ENCODE data around the gene MS4A7.

DNA sequence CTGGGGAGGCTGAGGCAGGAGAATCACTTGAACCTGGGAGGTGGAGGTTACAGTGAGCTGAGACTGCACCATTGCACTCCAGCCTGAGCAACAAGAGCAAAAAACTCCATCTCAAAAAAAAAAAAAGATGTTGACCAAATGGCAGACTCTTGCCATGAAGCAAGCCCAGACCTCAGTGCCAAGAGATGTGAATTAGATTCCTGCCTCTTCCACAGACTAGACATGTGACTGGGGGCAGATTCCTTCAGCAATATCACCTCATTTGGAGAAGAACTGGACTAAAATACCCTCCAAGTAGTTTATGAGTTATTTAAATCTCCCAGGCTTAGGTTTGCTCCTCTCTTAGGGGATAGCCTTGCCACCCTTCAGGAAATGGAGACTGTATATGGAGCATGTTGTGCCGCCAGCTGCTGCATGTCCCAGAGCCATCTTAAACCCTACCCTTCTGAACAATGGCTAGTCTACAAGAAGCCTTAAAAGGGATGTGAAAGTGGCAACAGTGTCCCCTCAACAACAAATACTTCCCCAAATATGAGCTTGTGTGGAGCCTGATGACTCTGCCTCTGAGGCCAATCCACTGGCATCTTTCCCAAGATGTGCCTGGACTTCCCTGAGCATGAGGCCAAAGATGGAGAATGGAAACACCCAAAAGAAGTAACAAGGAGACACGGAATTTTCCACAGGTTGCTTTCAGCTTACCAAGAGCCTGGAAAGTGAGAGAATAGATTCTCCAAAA, 763 bp upstream of the MS4A7 start:
- TF ChIP-seq, protein P1, sequence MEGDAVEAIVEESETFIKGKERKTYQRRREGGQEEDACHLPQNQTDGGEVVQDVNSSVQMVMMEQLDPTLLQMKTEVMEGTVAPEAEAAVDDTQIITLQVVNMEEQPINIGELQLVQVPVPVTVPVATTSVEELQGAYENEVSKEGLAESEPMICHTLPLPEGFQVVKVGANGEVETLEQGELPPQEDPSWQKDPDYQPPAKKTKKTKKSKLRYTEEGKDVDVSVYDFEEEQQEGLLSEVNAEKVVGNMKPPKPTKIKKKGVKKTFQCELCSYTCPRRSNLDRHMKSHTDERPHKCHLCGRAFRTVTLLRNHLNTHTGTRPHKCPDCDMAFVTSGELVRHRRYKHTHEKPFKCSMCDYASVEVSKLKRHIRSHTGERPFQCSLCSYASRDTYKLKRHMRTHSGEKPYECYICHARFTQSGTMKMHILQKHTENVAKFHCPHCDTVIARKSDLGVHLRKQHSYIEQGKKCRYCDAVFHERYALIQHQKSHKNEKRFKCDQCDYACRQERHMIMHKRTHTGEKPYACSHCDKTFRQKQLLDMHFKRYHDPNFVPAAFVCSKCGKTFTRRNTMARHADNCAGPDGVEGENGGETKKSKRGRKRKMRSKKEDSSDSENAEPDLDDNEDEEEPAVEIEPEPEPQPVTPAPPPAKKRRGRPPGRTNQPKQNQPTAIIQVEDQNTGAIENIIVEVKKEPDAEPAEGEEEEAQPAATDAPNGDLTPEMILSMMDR (IDR thresholded peaks at IDR 0.05 in 2 of 3, conservative IDR thresholded peaks at IDR 0.05 in 1 of 3; ENCODE audit: borderline replicate concordance in 1 of 3, insufficient read depth in 1 of 3, low read depth in 2 of 3, low read length in 2 of 3), result no peak
- TF ChIP-seq SP1 (IDR thresholded peaks at IDR 0.05; ENCODE audit: low read depth), result no peak
- TF ChIP-seq POLR2AphosphoS5 (IDR thresholded peaks at IDR 0.05; ENCODE audit: low read depth, low read length), result no peak
- no peak for TF ChIP-seq YY1 (IDR thresholded peaks at IDR 0.05; ENCODE audit: extremely low read depth, insufficient replicate concordance, low read depth, low read length)
- TF ChIP-seq POLR2A (IDR thresholded peaks at IDR 0.05; ENCODE audit: borderline replicate concordance, extremely low read depth, insufficient read depth, insufficient read length), result no peak
- TF ChIP-seq, protein P2, sequence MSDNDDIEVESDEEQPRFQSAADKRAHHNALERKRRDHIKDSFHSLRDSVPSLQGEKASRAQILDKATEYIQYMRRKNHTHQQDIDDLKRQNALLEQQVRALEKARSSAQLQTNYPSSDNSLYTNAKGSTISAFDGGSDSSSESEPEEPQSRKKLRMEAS (IDR thresholded peaks at IDR 0.05), result no peak
- TF ChIP-seq RAD21 (IDR thresholded peaks at IDR 0.05; ENCODE audit: low read depth), result no peak
- no peak for TF ChIP-seq ZNF274 (IDR thresholded peaks at IDR 0.05; ENCODE audit: low read depth, low read length)

All from HCT116 (cell line).